ENCODE results near the gene ZNF428. TPM values are rescaled to one million over a fixed set of nuclear protein-coding genes. Genes with fewer than 3 reads are reported as not detected.

Gene ZNF428
- total RNA-seq (2014; rRNA removed; shearing (Covaris generic)) (91.1 and 98.1 TPM in 2 replicates), total RNA-seq (2022) (28.5 and 31.0 TPM in 2 replicates), Bru-seq, nascent RNA (percentile 51 among the genes with signal in this experiment), BruChase-seq, experiment 1, labeled RNA remaining after a 6-hour chase (percentile 56 among the genes with signal in this experiment), BruChase-seq, experiment 2, labeled RNA remaining after a 2-hour chase (percentile 55 among the genes with signal in this experiment)
- long read RNA-seq, transcript ZNF428-201 (3 exons, 1,412 nt), result major isoform, 11 of 11 reads
- long read RNA-seq, partial matches to known transcripts, result 0 of 11 reads
- long read RNA-seq, other reads (novel, unspliced or antisense), result 0 of 11 reads

- POLR2A ChIA-PET, result no interaction called here
- BruUV-seq (replicated peaks), result no TSS peak
Measured at GRCh38 chr19:43619262-43620060, at the start of gene ZNF428. Gene ZNF428, minus strand, starts transcription at chr19:43619629. Its CDS starts 5,325 bp downstream, at chr19:43614304.

DNA sequence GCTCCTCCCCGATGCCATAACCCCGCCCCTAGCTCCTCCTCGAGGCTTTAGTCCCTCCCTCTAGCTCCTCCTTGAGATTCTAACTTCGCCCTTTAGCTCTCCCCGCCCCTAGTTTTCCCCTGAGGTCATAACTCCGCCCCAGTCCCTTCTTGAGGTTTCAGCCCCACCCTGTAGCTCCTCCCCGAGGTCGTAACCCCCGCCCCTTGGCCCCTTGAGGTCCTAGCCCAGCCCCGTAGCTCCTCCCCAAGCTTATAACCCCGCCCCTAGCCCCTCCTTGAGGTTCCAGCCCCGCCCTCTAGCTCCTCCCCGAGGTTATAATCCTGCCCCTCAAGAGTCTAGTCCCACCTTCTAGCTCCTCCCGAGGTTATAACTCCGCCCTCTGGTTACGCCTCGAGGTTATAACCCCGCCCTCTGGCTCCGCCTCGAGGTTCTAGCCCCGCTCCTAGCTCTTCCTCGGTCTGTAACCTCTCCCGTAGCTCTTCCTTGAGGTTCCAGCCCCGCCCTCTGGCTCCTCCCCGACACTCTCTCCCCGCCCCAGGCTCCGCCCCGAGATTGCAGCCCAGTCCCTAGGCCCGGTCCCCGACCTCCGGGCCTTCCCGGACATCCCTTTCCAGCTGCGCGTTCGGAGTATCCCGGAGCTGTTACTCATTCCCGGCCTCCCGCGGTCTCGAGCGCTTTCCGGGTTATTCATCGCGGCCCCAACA is 49.1 kb upstream of the ZNF428 start:
- DNase-seq (ENCODE audit: low spot score), result peak; percentile 97
- Histone ChIP-seq H3K4me2 (ENCODE audit: low read length) (peak overlapping the region; percentile 49), H3K79me2 (ENCODE audit: insufficient read depth, low read depth, low read length) (no peaks in the 10 kb centered on the region), H4K20me1 (ENCODE audit: insufficient read depth, low read length) (no peaks in the 10 kb centered on the region), H3K27ac (ENCODE audit: low read depth, low read length, poor library complexity, severe bottlenecking) (no peak overlapping the region), H3K4me1 (ENCODE audit: insufficient read depth, low read length, poor library complexity, severe bottlenecking) (peaks cover 7% of the 10 kb centered on the region), H3K36me3 (ENCODE audit: insufficient read depth, low read length) (no peaks in the 10 kb centered on the region), H3K4me3 (ENCODE audit: low read depth, low read length, poor library complexity, severe bottlenecking) (peak overlapping the region; percentile 35), H2AFZ (ENCODE audit: low read length) (peak overlapping the region; percentile 23; the same call in 1 of the 2 replicates), H3K9me2 (ENCODE audit: insufficient read depth, low read length) (no peaks in the 10 kb centered on the region), H3K9me3 (ENCODE audit: low read length) (no peaks in the 10 kb centered on the region)
- POLR2A ChIA-PET, result interaction anchor here (0.6 to 1.0 kb wide), 8 partner anchors 9 to 426 kb away, joined by 3 to 4 read pairs (median 3); no protein-coding TSS in a partner anchor
- no TSS peak for BruUV-seq (replicated peaks)
- CTCF ChIA-PET (ENCODE audit: unreplicated experiment), result interaction anchor here (0.6 to 1.1 kb wide), 8 partner anchors 9 to 1588 kb away, joined by 3 to 6 read pairs (median 3); no protein-coding TSS in a partner anchor
- TF ChIP-seq, protein P1, sequence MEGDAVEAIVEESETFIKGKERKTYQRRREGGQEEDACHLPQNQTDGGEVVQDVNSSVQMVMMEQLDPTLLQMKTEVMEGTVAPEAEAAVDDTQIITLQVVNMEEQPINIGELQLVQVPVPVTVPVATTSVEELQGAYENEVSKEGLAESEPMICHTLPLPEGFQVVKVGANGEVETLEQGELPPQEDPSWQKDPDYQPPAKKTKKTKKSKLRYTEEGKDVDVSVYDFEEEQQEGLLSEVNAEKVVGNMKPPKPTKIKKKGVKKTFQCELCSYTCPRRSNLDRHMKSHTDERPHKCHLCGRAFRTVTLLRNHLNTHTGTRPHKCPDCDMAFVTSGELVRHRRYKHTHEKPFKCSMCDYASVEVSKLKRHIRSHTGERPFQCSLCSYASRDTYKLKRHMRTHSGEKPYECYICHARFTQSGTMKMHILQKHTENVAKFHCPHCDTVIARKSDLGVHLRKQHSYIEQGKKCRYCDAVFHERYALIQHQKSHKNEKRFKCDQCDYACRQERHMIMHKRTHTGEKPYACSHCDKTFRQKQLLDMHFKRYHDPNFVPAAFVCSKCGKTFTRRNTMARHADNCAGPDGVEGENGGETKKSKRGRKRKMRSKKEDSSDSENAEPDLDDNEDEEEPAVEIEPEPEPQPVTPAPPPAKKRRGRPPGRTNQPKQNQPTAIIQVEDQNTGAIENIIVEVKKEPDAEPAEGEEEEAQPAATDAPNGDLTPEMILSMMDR (conservative IDR thresholded peaks at IDR 0.05; ENCODE audit: low read length), result no peak
- TF ChIP-seq EZH2phosphoT487 (IDR thresholded peaks at IDR 0.05; ENCODE audit: borderline replicate concordance, low read depth, low read length), result no peak
- intact Hi-C loops (cut with micrococcal nuclease; ENCODE audit: unreplicated experiment), result loop anchor here (10.0 kb wide), 1 partner anchor 56 kb away; no protein-coding TSS in a partner anchor

More at GRCh38 chr19:43619262-43620060, at the start of gene ZNF428:
- DNase-seq (ENCODE audit: low spot score), result peak; percentile 97
- Histone ChIP-seq H3K4me3 (ENCODE audit: low read depth, low read length, poor library complexity, severe bottlenecking) (peak within 1 kb of the TSS; percentile 72), H3K27ac (ENCODE audit: low read depth, low read length, poor library complexity, severe bottlenecking) (peak within 1 kb of the TSS; percentile 79), H3K4me2 (ENCODE audit: low read length) (peak within 1 kb of the TSS; percentile 89), H3K9me2 (ENCODE audit: insufficient read depth, low read length) (no peaks in the 10 kb centered on the region), H2AFZ (ENCODE audit: low read length) (peak within 1 kb of the TSS; percentile 12), H3K4me1 (ENCODE audit: insufficient read depth, low read length, poor library complexity, severe bottlenecking) (peaks cover 19% of the 10 kb centered on the region), H4K20me1 (ENCODE audit: insufficient read depth, low read length) (no peaks in the 10 kb centered on the region), H3K79me2 (ENCODE audit: insufficient read depth, low read depth, low read length) (peaks cover 42% of the 10 kb centered on the region), H3K36me3 (ENCODE audit: insufficient read depth, low read length) (0 out of 2 replicates have a peak, but pooled peaks cover 4% of the 10 kb centered on the region), H3K9me3 (ENCODE audit: low read length) (no peaks in the 10 kb centered on the region)
- TF ChIP-seq, protein P1 (conservative IDR thresholded peaks at IDR 0.05; ENCODE audit: low read length), result no peak
- intact Hi-C loops (cut with micrococcal nuclease; ENCODE audit: unreplicated experiment), result no loop called here
- CTCF ChIA-PET (ENCODE audit: unreplicated experiment), result no interaction called here
